ENCODE results near the gene NPIPB2.
"Not testable (repeated sequence)": the region's sequence is repeated elsewhere in the genome, so short reads cannot be mapped to it uniquely, and the experiment has no call there.

The NPIPB2 gene

GRCh38 chr16:11941945-11942344 is at the start of gene NPIPB2:
NPIPB2 (minus strand) TSS chr16:11942045; CDS start chr16:11942045, 0 bp downstream.
- H3K4me3 ChIP-seq (ENCODE audit: control insufficient read depth, low read depth, low read length); DNase-seq (ENCODE audit: low read depth): not testable (repeated sequence)

GRCh38 chr16:11990702-11991390 is 49.0 kb upstream of the NPIPB2 start:
- H3K4me3 ChIP-seq (ENCODE audit: control insufficient read depth, low read depth, low read length) = no peak overlapping the region
- TF ChIP-seq CTCF (conservative IDR thresholded peaks at IDR 0.05; ENCODE audit: control insufficient read depth, insufficient read depth, low read depth, low read length) = no peak
- no peak for DNase-seq (ENCODE audit: low read depth)

GRCh38 chr16:11988258-11988978 is 46.6 kb upstream of the NPIPB2 start:
- no peak for DNase-seq (ENCODE audit: low read depth)
- TF ChIP-seq CTCF (conservative IDR thresholded peaks at IDR 0.05; ENCODE audit: control insufficient read depth, insufficient read depth, low read depth, low read length) = no peak
- H3K4me3 ChIP-seq (ENCODE audit: control insufficient read depth, low read depth, low read length) = no peak overlapping the region

GRCh38 chr16:11986521-11987057 is 44.7 kb upstream of the NPIPB2 start:
- no peak overlapping the region for H3K4me3 ChIP-seq (ENCODE audit: control insufficient read depth, low read depth, low read length)
- DNase-seq (ENCODE audit: low read depth) = peak; percentile 85
- TF ChIP-seq CTCF (conservative IDR thresholded peaks at IDR 0.05; ENCODE audit: control insufficient read depth, insufficient read depth, low read depth, low read length) = no peak

- H3K4me3 ChIP-seq (ENCODE audit: control insufficient read depth, low read depth, low read length) = no peak overlapping the region
- TF ChIP-seq CTCF (conservative IDR thresholded peaks at IDR 0.05; ENCODE audit: control insufficient read depth, insufficient read depth, low read depth, low read length) = no peak
- no peak for DNase-seq (ENCODE audit: low read depth)
Measured at GRCh38 chr16:11985250-11985649, 43.4 kb upstream of the NPIPB2 start.

GRCh38 chr16:11980136-11980844 is 38.4 kb upstream of the NPIPB2 start:
- TF ChIP-seq CTCF (conservative IDR thresholded peaks at IDR 0.05; ENCODE audit: control insufficient read depth, insufficient read depth, low read depth, low read length) = no peak
- no peak overlapping the region for H3K4me3 ChIP-seq (ENCODE audit: control insufficient read depth, low read depth, low read length)
- no peak for DNase-seq (ENCODE audit: low read depth)

Data from fibroblast of mammary gland (primary cell).